ENCODE data around the gene ITGB6.
A peak's percentile ranks its signal among the peaks of the same experiment; 100 is the strongest.

Gene ITGB6

DNA sequence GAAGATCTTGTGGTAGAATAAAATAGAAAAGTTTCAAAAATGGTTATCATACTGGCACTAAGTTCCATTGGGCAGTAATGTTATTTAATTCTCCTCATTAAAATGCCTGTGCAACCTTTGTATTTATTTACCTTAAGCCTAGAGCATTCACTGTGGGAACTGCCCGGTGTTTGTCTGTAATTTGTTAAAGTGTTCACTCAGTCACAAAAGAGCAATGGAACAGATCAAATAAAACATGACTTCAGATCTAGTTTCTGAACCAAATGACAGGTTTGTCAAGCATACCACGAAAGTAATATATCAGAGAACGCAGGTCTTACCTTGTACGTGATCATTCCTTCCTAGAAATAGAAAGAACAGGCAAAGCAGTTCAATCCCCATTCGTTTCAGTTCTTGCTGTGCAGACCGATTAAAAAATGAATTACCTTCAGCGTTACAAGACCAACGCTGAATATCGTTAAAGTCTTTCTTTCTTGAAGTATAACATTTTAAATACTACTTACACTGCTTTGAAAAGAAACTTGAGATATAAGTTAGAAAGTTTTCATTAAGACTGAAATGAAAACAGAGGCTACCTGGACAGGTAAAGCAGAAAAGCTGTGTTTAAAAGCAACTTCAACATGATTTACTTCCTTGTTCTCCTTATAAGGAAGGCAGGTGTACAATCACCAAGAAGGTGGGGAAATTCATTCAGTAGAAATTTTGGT, at the start of gene ITGB6:
Gene ITGB6 (minus strand): TSS at position 590 of the 707 bp plus-strand sequence. CDS start 209 bp downstream, at position 381.
- DNase-seq = no peak

- DNase-seq = peak; percentile 15
Observed at GRCh38 chr2:160247296-160248035, 47.4 kb upstream of the ITGB6 start.

GRCh38 chr2:160246356-160246755, 46.3 kb upstream of the ITGB6 start:
- no peak for DNase-seq

DNA sequence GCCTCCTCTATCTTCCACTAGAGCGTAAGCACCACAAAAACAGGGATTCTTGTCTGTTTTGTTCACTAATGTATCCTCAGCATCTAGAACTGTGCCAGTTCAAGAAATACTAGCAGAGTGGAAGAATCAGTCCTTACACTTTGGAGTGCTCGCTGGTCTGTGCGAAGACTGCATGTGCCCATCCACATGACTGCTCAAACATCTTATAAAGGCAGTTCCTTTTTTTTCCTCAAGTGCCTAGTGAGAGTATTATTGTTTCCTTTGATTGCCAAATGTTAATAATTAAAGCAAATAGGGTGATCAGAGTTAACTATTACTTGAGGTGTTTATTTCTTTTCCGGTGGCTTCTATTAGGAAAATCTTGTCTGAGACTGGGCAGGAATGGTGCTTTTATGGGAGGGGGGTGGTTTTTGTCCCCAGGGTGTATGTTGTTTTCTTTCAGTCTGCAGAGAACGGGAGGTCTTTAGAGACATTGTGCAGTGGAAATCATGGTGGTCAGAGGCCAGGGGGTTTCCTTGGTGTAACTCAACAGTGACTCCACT, 45.6 kb upstream of the ITGB6 start:
- DNase-seq = no peak

DNA sequence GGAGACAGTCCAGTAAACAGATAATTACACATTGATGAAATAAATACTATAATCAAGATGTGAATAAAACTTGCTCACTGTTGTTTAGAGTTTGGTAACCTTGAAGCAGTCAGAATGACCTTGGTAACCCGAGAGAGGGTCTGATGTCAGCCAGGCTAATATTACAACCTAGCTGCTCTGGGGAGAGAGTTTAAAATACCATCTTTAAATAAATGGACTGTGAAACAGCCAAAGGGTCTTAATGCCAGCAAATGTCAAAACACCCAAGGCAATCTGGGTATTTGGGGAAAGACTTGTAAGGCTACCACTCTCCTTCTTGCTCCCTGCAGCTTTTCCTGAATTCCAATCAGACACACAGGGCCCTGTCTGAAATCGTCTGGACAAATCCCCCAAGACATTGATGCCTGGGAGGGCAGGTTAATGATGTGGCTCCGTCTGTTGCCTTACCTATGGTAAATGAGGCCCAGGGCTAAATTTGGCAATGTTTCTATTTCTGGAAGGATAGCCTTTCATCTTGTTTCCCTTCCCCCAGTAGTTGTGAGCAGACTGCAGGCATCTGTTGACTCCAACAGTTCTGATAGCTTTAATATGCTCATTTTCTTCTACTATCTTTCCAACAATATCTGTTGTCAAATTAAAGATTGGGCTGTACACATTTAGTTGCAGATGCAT, 43.0 kb upstream of the ITGB6 start:
- DNase-seq = peak; percentile 77

DNA sequence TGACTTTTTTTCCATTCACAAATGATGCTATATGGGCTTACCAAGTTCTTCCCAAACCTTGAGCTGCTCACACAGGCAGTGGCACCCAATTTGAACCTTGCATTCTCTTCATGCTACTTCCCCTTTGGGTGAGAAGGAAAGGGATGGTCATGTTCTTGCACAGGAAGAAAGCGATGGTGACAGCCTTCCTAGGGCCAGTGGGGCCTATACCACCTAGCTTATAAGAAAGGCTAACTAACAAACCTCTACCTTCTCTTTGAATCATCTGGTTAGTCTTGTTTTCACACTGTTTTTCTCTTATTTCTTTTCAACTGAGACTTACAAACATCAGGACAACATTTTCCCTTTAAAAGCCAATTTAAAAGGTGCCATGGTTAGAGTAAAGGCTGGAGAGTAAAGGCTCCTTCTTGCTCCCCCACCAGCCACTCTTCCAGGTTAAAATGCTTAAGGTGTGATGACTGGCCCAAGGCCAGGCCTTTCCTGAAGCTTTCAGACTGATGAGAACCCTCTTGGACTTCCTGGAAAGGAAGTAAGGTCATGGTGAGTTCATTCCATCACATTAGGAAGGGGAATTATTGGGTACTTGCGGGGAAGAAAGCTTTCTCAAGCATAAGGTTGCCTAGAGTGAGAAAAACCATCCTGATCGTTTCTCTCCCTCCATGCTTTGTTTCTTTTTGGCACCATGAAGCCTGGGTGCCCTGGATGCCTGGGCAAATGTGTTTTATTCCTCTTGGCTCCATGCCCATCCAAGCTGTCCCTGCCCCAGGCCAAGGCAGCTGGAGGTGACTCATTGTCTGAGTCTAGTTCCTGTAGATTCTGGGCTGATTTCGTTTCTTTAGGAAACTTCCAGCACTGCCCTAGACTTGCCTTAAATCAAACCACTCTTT, 41.4 kb upstream of the ITGB6 start:
- no peak for DNase-seq

- DNase-seq = no peak
Observed at GRCh38 chr2:160239436-160239835, 39.4 kb upstream of the ITGB6 start.

- no peak for DNase-seq
Observed at GRCh38 chr2:160238392-160238791, 38.3 kb upstream of the ITGB6 start.

GRCh38 chr2:160232905-160233475, 32.9 kb upstream of the ITGB6 start:
- no peak for DNase-seq

- DNase-seq = no peak
Observed at GRCh38 chr2:160229591-160229990, 29.5 kb upstream of the ITGB6 start.

DNA sequence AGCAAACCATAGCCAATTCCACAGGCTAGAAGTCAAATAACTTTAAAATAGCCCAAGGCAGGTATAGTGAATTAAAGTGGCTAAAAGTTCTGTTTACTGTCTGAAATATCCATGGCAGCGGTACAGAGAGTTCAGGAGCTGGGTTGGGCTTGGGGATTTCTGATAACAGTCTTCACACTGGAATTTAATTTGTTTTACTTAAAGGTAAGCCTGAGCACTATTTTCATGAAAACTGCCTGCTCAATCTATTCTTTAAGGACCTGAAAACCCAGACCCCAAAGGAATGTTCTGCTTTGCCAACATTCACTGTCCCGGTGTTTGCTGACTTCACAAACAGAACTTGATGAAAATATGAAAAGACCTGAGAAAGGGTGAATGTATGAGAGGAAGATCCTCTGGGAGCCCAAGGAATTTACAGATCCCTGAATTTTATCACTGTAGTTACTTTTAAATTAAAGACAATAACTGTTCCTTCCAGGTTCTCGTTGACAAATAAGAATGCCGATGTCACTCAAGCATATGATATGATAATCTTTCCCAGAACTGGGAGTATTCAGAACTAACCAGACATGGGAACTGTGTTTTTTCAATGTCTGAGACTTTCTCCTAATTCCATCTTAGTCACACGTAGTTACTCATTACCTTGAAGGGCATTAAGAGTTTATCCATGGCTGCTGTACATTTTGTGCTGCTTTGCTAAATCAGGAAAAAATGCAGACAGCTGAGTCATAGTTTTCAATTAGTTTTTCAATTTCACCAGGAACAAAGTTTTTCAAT, 28.3 kb upstream of the ITGB6 start:
- no peak for DNase-seq

GRCh38 chr2:160227293-160227915, 27.3 kb upstream of the ITGB6 start:
- DNase-seq = no peak

- no peak for DNase-seq
Observed at GRCh38 chr2:160226367-160226766, 26.3 kb upstream of the ITGB6 start.

GRCh38 chr2:160225722-160226121, 25.6 kb upstream of the ITGB6 start:
- no peak for DNase-seq

- no peak for DNase-seq
Observed at GRCh38 chr2:160224507-160224906, 24.4 kb upstream of the ITGB6 start.

DNA sequence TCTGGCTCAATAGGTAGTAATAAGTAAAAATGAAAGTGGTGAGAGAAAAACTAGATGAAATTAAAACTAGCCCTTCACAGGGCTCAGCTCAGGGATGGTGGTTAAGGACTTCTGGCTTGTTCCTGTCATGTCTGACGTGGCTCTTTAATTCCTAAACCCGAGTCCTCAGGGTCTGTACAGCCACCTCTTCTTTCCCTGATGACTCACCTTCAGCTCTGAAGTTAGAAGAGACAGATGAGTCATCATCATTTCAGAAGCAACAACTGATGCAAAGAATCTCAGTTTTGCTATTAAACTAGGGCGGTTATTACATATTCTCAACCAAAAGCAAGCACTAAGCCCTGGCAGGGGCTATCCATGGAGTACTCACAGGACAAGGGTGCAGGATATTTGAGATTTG, 24.0 kb upstream of the ITGB6 start:
- DNase-seq = no peak

DNA sequence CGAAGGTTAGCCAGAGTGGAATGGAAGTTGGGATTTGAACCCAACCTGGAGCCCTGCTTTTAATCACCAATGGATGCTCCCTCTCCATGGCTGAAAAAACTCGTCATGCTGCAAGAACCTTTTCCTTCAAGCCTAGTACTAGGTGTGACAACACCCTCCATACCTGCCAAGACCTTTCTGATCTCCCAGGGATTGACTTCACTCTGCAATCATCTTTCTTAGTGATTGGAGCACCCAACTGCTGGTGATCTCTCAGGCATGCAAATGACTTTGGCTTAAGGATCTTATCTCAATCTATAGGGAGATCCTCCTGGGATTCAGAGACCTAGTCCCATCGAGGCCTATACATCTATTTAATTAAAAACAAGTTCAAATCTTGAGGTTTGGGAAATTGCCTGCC, 23.5 kb upstream of the ITGB6 start:
- DNase-seq = no peak

DNA sequence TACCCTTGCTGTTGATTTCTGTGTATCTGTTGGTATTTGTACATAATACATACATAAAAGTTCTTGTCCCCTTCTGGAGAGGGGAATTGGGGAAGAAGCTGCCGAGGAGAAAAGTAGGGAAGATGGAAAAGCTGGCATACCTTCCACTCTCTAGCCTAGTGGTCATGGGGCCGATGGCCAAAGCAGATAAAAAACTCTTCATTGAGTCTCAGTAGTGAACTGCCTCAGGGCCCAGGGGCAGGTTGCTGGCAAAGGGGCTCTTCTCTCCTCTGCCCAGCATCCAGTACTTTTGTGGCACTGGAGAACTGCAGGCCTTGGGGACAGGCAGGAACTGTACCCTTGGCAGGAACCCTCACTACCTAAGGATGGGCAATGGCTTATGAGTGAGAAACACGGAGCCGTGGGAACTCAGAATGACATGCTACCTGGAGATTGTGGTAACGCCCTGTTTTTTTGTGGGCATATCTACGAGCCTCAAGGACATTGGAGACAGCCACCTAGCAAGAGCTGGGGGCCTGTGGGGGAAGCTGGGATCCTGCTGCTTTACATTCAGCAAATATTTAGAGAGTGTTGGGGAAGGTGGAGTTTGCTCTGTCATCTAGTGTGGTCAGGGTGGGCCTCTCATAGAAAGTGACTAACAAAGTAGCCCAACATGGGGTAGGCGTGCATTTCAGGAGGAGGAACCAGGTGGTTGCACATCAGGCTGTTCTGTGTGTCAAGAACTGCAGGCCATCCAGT, 22.6 kb upstream of the ITGB6 start:
- DNase-seq = no peak

DNA sequence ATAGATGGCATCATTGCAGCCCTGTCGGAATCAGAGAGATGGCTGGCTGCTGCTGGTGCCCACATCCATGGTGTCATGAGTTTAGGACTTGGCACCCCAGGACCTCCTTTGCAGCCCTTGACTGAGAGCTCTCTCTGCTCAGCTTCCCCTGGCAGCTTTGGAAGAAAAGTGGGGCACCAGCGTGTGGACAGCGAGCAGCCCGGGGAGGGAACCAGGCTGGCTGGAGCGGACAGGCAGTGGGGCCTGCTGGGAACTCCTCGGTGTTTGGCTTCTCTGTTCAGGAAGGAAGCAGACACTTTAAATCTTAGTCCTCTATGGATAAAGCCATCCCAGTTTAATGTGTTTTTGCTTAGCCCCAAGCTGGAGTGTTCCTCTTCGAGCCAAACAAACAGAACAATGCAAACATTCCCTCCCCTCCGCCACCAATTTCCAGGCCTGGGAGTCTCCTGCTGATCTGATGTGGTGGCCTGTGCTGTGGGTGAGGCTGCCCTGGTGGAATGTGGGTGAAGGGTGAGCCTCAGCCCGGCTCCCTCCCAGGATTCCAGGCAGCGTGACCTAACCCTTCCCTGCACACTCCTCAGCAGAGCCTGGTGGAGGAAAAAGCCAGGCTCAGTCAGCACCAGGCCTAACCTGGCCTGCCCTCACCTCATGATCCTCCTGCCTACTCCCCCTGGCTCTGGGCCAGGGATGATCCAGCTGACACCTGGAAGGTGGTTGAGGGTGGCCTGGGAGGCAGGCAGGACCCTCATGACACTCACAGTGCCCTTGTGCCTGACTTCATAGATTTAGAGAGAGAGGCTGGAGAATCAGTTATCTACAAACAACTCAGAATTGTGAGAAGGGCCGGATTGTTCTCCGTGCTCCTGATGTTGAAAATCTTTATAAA, 21.6 kb upstream of the ITGB6 start:
- no peak for DNase-seq
